ENCODE data around the gene UBR4.
A peak's percentile ranks its signal among the peaks of the same experiment; 100 is the strongest.

Gene UBR4

GRCh38 chr1:19057182-19057779 lies 152.8 kb downstream of the UBR4 start:
- no peaks in the 10 kb centered on the region for H3K9me3 ChIP-seq (ENCODE audit: control insufficient read depth, low read length)
- H3K27me3 ChIP-seq (replicated peaks; ENCODE audit: control insufficient read depth, insufficient read depth, low read length) = peaks cover 60% of the 10 kb centered on the region
- no peaks in the 10 kb centered on the region for H3K36me3 ChIP-seq (ENCODE audit: control insufficient read depth, insufficient read depth, low read length, severe bottlenecking)
- no peak overlapping the region for H3K9ac ChIP-seq (ENCODE audit: low read length)
- no peaks in the 10 kb centered on the region for H3K4me1 ChIP-seq (ENCODE audit: control insufficient read depth, insufficient read depth, low read length)
- DNase-seq (ENCODE audit: low read depth) = no peak
- no peak overlapping the region for H3K4me3 ChIP-seq (ENCODE audit: low read length)

GRCh38 chr1:19055701-19056100 lies 154.4 kb downstream of the UBR4 start:
- Histone ChIP-seq H3K27me3 (replicated peaks; ENCODE audit: control insufficient read depth, insufficient read depth, low read length) (peaks cover 60% of the 10 kb centered on the region), H3K9ac (ENCODE audit: low read length) (no peak overlapping the region)

GRCh38 chr1:19055001-19055400 lies 155.1 kb downstream of the UBR4 start:
- H3K27me3 ChIP-seq (replicated peaks; ENCODE audit: control insufficient read depth, insufficient read depth, low read length) = peaks cover 60% of the 10 kb centered on the region
- no peak overlapping the region for H3K4me3 ChIP-seq (ENCODE audit: low read length)
- DNase-seq (ENCODE audit: low read depth) = no peak

More at GRCh38 chr1:19055701-19056100, 154.4 kb downstream of the UBR4 start:
- DNase-seq (ENCODE audit: low read depth) = no peak
- no peaks in the 10 kb centered on the region for H3K4me1 ChIP-seq (ENCODE audit: control insufficient read depth, insufficient read depth, low read length)
- H3K36me3 ChIP-seq (ENCODE audit: control insufficient read depth, insufficient read depth, low read length, severe bottlenecking) = no peaks in the 10 kb centered on the region
- H3K4me3 ChIP-seq (ENCODE audit: low read length) = no peak overlapping the region
- H3K9me3 ChIP-seq (ENCODE audit: control insufficient read depth, low read length) = no peaks in the 10 kb centered on the region

GRCh38 chr1:19054216-19054615 lies 155.8 kb downstream of the UBR4 start:
- Histone ChIP-seq H3K9me3 (ENCODE audit: control insufficient read depth, low read length) (no peaks in the 10 kb centered on the region), H3K4me3 (ENCODE audit: low read length) (no peak overlapping the region), H3K4me1 (ENCODE audit: control insufficient read depth, insufficient read depth, low read length) (no peaks in the 10 kb centered on the region), H3K9ac (ENCODE audit: low read length) (no peak overlapping the region), H3K27me3 (replicated peaks; ENCODE audit: control insufficient read depth, insufficient read depth, low read length) (peaks cover 61% of the 10 kb centered on the region), H3K36me3 (ENCODE audit: control insufficient read depth, insufficient read depth, low read length, severe bottlenecking) (no peaks in the 10 kb centered on the region)
- no peak for DNase-seq (ENCODE audit: low read depth)

More at GRCh38 chr1:19055001-19055400, 155.1 kb downstream of the UBR4 start:
- Histone ChIP-seq H3K36me3 (ENCODE audit: control insufficient read depth, insufficient read depth, low read length, severe bottlenecking) (no peaks in the 10 kb centered on the region), H3K9ac (ENCODE audit: low read length) (no peak overlapping the region), H3K4me1 (ENCODE audit: control insufficient read depth, insufficient read depth, low read length) (no peaks in the 10 kb centered on the region), H3K9me3 (ENCODE audit: control insufficient read depth, low read length) (no peaks in the 10 kb centered on the region)

- H3K9me3 ChIP-seq (ENCODE audit: control insufficient read depth, low read length) = no peaks in the 10 kb centered on the region
- DNase-seq (ENCODE audit: low read depth) = no peak
These were observed 156.6 kb downstream of the UBR4 start for GRCh38 chr1:19053486-19053885.

GRCh38 chr1:19049798-19050197 lies 160.3 kb downstream of the UBR4 start:
- H3K4me1 ChIP-seq (ENCODE audit: control insufficient read depth, insufficient read depth, low read length) = peaks cover 15% of the 10 kb centered on the region
- H3K9ac ChIP-seq (ENCODE audit: low read length) = no peak overlapping the region
- peaks cover 39% of the 10 kb centered on the region for H3K27me3 ChIP-seq (replicated peaks; ENCODE audit: control insufficient read depth, insufficient read depth, low read length)
- no peak for DNase-seq (ENCODE audit: low read depth)
- H3K4me3 ChIP-seq (ENCODE audit: low read length) = no peak overlapping the region
- no peaks in the 10 kb centered on the region for H3K9me3 ChIP-seq (ENCODE audit: control insufficient read depth, low read length)
- H3K36me3 ChIP-seq (ENCODE audit: control insufficient read depth, insufficient read depth, low read length, severe bottlenecking) = no peaks in the 10 kb centered on the region

More at GRCh38 chr1:19053486-19053885, 156.6 kb downstream of the UBR4 start:
- no peaks in the 10 kb centered on the region for H3K36me3 ChIP-seq (ENCODE audit: control insufficient read depth, insufficient read depth, low read length, severe bottlenecking)
- H3K4me1 ChIP-seq (ENCODE audit: control insufficient read depth, insufficient read depth, low read length) = no peaks in the 10 kb centered on the region
- H3K4me3 ChIP-seq (ENCODE audit: low read length) = no peak overlapping the region
- H3K27me3 ChIP-seq (replicated peaks; ENCODE audit: control insufficient read depth, insufficient read depth, low read length) = peaks cover 57% of the 10 kb centered on the region
- H3K9ac ChIP-seq (ENCODE audit: low read length) = no peak overlapping the region

GRCh38 chr1:19049128-19049768 lies 160.8 kb downstream of the UBR4 start:
- no peaks in the 10 kb centered on the region for H3K9me3 ChIP-seq (ENCODE audit: control insufficient read depth, low read length)
- peaks cover 35% of the 10 kb centered on the region for H3K27me3 ChIP-seq (replicated peaks; ENCODE audit: control insufficient read depth, insufficient read depth, low read length)
- DNase-seq (ENCODE audit: low read depth) = no peak
- H3K36me3 ChIP-seq (ENCODE audit: control insufficient read depth, insufficient read depth, low read length, severe bottlenecking) = no peaks in the 10 kb centered on the region
- H3K4me1 ChIP-seq (ENCODE audit: control insufficient read depth, insufficient read depth, low read length) = peaks cover 16% of the 10 kb centered on the region
- H3K4me3 ChIP-seq (ENCODE audit: low read length) = no peak overlapping the region
- no peak overlapping the region for H3K9ac ChIP-seq (ENCODE audit: low read length)

GRCh38 chr1:19046972-19047731 lies 162.9 kb downstream of the UBR4 start:
- Histone ChIP-seq H3K9me3 (ENCODE audit: control insufficient read depth, low read length) (no peaks in the 10 kb centered on the region), H3K27me3 (replicated peaks; ENCODE audit: control insufficient read depth, insufficient read depth, low read length) (peaks cover 33% of the 10 kb centered on the region), H3K9ac (ENCODE audit: low read length) (no peak overlapping the region), H3K36me3 (ENCODE audit: control insufficient read depth, insufficient read depth, low read length, severe bottlenecking) (no peaks in the 10 kb centered on the region), H3K4me3 (ENCODE audit: low read length) (no peak overlapping the region), H3K4me1 (ENCODE audit: control insufficient read depth, insufficient read depth, low read length) (peaks cover 16% of the 10 kb centered on the region)
- DNase-seq (ENCODE audit: low read depth) = no peak

GRCh38 chr1:19045898-19046880 lies 163.9 kb downstream of the UBR4 start:
- Histone ChIP-seq H3K27me3 (replicated peaks; ENCODE audit: control insufficient read depth, insufficient read depth, low read length) (peaks cover 38% of the 10 kb centered on the region), H3K4me3 (ENCODE audit: low read length) (no peak overlapping the region), H3K36me3 (ENCODE audit: control insufficient read depth, insufficient read depth, low read length, severe bottlenecking) (no peaks in the 10 kb centered on the region), H3K9ac (ENCODE audit: low read length) (no peak overlapping the region), H3K4me1 (ENCODE audit: control insufficient read depth, insufficient read depth, low read length) (peaks cover 16% of the 10 kb centered on the region), H3K9me3 (ENCODE audit: control insufficient read depth, low read length) (no peaks in the 10 kb centered on the region)
- no peak for DNase-seq (ENCODE audit: low read depth)

- H3K4me3 ChIP-seq (ENCODE audit: low read length) = peak overlapping the region; percentile 26
- DNase-seq (ENCODE audit: low read depth) = no peak
- no peaks in the 10 kb centered on the region for H3K36me3 ChIP-seq (ENCODE audit: control insufficient read depth, insufficient read depth, low read length, severe bottlenecking)
These were observed 164.9 kb downstream of the UBR4 start for GRCh38 chr1:19044975-19045831.

More at GRCh38 chr1:19044975-19045831, 164.9 kb downstream of the UBR4 start:
- peaks cover 16% of the 10 kb centered on the region for H3K4me1 ChIP-seq (ENCODE audit: control insufficient read depth, insufficient read depth, low read length)
- no peak overlapping the region for H3K9ac ChIP-seq (ENCODE audit: low read length)
- H3K27me3 ChIP-seq (replicated peaks; ENCODE audit: control insufficient read depth, insufficient read depth, low read length) = peaks cover 41% of the 10 kb centered on the region
- no peaks in the 10 kb centered on the region for H3K9me3 ChIP-seq (ENCODE audit: control insufficient read depth, low read length)

Measured in adipocyte (in vitro differentiated cells).